Glutamatergic neuron (in vitro differentiated cells): ENCODE measurements around the gene CFAP99. TPM values are rescaled to one million over a fixed set of nuclear protein-coding genes. Genes with fewer than 3 reads are reported as not detected.
"Not testable (repeated sequence)": the region's sequence is repeated elsewhere in the genome, so short reads cannot be mapped to it uniquely, and the experiment has no call there.

ENCODE experiments used
- DNase-seq: peaks from one replicate; pipeline ENCODE4 v3.0.0; 2022
- H3K27ac Mint-ChIP-seq: one replicate; pipeline ENCODE4 v1.8.0; 2020; ENCODE audit warnings: mild to moderate bottlenecking, mixed read lengths, inconsistent platforms; ENCODE audit not compliant: unreplicated experiment
- H3K27me3 Mint-ChIP-seq: one replicate; pipeline ENCODE4 v1.8.0; 2020; ENCODE audit warnings: mild to moderate bottlenecking, moderate library complexity, mixed read lengths, inconsistent platforms; ENCODE audit not compliant: unreplicated experiment
- H3K36me3 Mint-ChIP-seq: one replicate; pipeline ENCODE4 v1.8.0; 2020; ENCODE audit warnings: mild to moderate bottlenecking, mixed read lengths, inconsistent platforms; ENCODE audit not compliant: unreplicated experiment
- H3K4me1 Mint-ChIP-seq: one replicate; pipeline ENCODE4 v1.8.0; 2020; ENCODE audit warnings: mild to moderate bottlenecking, low read depth, mixed read lengths, inconsistent platforms; ENCODE audit not compliant: unreplicated experiment
- H3K4me3 Mint-ChIP-seq: one replicate; pipeline ENCODE4 v1.8.0; 2020; ENCODE audit warnings: mild to moderate bottlenecking, mixed read lengths, inconsistent platforms; ENCODE audit not compliant: unreplicated experiment
- H3K9me3 Mint-ChIP-seq: one replicate; pipeline ENCODE4 v1.8.0; 2020; ENCODE audit warnings: mild to moderate bottlenecking, moderate library complexity, mixed read lengths, inconsistent platforms; ENCODE audit not compliant: unreplicated experiment
- total RNA-seq: library from RNA; stranded (reverse); fragmentation: NEBNext Ultra II Directional; extraction: Animal tissue kit (Norgen Biotek cat#: 25700); gene quantifications from one replicate; pipeline ENCODE4 v1.2.1, GENCODE V29; 2021; ENCODE audit not compliant: unreplicated experiment
- TF ChIP-seq, protein P1 (sequence below): fragments of 200-600 bp; sonication (generic); IDR thresholded peaks from one replicate; pipeline ENCODE4 v1.5.0; 2021; ENCODE audit not compliant: partially characterized antibody, unreplicated experiment

Gene CFAP99
- total RNA-seq, 1 donor from 2014 or later, result not detected

DNA sequence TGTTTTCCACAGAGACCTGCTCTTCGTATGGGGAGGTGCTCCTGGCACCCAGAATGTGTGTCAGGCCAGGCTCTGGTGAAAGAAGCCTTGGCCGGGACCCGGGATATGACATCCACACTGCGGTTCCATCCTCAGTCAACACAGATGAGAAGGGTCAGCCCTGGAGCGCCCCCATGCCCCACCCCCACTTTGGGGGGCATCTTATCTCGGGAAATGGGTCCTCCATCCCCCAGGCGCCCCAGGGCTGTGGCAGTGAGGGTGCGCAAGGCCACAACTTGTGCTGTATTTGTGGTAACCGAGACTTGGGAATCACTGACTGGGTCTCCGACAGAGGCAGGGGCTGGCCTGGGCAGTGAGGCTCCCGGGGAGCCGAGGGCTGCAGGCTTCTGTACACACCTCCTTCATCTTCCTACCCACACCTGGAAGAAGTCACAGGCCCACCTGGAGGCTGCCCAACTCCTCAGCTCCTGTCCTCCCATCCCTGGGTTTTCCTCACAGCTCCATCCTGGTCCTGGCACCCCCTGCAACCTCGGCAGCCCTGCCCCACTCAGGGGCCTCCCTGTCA is 8.0 kb downstream of the CFAP99 start:
- peaks cover 4% of the 10 kb centered on the region for H3K9me3 Mint-ChIP-seq
- H3K4me3 Mint-ChIP-seq, result no peak overlapping the region
- peaks cover 5% of the 10 kb centered on the region for H3K36me3 Mint-ChIP-seq
- H3K27me3 Mint-ChIP-seq, result peaks cover 10% of the 10 kb centered on the region
- H3K4me1 Mint-ChIP-seq, result no peaks in the 10 kb centered on the region
- no peak overlapping the region for H3K27ac Mint-ChIP-seq
- peak; percentile 10 for DNase-seq
- TF ChIP-seq, protein P1, sequence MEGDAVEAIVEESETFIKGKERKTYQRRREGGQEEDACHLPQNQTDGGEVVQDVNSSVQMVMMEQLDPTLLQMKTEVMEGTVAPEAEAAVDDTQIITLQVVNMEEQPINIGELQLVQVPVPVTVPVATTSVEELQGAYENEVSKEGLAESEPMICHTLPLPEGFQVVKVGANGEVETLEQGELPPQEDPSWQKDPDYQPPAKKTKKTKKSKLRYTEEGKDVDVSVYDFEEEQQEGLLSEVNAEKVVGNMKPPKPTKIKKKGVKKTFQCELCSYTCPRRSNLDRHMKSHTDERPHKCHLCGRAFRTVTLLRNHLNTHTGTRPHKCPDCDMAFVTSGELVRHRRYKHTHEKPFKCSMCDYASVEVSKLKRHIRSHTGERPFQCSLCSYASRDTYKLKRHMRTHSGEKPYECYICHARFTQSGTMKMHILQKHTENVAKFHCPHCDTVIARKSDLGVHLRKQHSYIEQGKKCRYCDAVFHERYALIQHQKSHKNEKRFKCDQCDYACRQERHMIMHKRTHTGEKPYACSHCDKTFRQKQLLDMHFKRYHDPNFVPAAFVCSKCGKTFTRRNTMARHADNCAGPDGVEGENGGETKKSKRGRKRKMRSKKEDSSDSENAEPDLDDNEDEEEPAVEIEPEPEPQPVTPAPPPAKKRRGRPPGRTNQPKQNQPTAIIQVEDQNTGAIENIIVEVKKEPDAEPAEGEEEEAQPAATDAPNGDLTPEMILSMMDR, result no peak

DNA sequence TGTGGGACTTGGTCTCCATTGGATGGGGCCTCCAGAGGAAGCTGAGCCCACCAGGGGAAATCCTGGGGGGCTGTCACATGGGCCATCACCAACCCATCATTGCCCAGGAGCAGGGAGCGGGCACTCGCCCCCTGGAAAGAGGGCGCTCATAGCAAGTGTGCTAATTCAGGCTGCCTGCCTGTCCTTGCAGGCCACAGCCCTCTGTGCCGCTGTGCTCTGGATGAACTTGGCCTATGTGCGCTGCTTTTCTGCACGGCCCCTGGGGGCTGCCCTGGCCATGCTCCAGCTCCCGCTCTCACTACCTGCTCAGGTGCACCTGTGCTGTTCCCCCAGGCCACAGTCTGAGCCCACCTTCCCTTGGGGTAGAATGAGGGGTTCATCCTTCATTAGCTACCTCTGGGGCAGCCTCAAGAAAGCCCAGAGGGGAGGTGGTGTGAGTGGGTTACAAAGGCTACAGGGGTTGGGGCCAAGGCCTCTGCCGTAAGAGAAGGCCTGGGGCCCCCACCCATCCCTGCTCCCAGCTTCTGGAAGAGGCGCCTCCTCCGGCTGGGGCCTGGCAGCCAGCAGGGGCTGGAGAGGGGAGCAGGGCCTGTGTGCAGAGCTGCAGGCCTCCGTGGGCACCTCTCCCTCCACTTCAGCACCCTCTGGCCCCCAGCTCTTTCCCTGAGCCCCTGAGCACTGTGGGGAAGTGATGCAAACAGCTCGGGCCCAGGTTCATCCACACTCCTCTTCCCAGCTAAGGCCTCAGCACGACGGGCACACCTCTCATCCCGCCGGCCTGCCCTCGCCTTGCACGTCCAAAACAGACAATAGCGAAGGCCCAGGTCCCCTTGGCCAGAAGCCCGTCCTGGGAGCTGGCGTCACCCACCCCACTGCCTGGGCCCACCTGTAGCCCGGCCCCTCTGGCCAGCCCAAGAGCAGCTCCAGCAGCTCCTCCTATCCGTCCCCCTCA is 8.9 kb downstream of the CFAP99 start:
- TF ChIP-seq, protein P1, result no peak
- DNase-seq, result peak; percentile 9
- H3K27me3 Mint-ChIP-seq, result peaks cover 9% of the 10 kb centered on the region
- H3K4me1 Mint-ChIP-seq, result no peaks in the 10 kb centered on the region
- peaks cover 4% of the 10 kb centered on the region for H3K9me3 Mint-ChIP-seq
- H3K27ac Mint-ChIP-seq, result no peak overlapping the region
- H3K36me3 Mint-ChIP-seq, result peaks cover 5% of the 10 kb centered on the region
- H3K4me3 Mint-ChIP-seq, result no peak overlapping the region

DNA sequence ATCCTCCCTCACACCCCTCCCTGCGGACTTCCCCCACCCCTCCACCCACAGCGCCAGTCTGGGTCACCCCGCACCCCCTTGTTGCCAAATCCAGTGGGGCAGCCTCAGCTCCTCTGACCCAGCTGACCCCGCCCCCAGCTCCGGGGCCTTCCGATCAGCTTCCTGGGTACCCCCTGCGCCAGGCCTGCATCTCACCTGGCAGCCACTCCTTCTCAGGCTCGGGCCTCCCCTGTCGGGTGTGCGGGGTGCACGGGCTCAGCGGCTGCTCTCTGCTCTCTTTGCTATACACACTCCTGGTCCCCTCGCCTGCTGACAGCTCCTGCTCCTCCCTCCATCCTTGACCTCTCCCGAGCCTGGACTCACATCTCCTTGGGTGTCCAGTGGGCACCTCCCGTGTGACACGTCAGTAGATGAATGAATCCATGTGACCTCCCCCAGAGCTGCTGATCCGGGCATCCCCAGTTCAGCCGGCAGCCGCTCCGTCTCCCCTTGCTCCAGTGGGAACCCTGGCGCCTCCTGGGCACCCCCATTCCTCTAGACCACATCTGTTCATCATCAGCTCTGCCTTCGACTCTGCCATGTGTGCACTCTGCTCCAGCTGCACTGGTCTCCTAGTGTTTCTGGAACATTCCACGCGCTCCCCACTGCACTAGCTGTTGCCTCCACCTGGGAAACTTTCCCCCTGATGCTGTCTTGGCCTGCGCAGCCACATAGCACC is 9.9 kb downstream of the CFAP99 start:
- peaks cover 5% of the 10 kb centered on the region for H3K36me3 Mint-ChIP-seq
- peaks cover under 1% of the 10 kb centered on the region for H3K4me1 Mint-ChIP-seq
- H3K9me3 Mint-ChIP-seq, result peaks cover 4% of the 10 kb centered on the region
- no peak overlapping the region for H3K4me3 Mint-ChIP-seq
- H3K27me3 Mint-ChIP-seq, result peaks cover 9% of the 10 kb centered on the region
- no peak overlapping the region for H3K27ac Mint-ChIP-seq
- DNase-seq, result peak; percentile 18
- TF ChIP-seq, protein P1, result no peak

DNA sequence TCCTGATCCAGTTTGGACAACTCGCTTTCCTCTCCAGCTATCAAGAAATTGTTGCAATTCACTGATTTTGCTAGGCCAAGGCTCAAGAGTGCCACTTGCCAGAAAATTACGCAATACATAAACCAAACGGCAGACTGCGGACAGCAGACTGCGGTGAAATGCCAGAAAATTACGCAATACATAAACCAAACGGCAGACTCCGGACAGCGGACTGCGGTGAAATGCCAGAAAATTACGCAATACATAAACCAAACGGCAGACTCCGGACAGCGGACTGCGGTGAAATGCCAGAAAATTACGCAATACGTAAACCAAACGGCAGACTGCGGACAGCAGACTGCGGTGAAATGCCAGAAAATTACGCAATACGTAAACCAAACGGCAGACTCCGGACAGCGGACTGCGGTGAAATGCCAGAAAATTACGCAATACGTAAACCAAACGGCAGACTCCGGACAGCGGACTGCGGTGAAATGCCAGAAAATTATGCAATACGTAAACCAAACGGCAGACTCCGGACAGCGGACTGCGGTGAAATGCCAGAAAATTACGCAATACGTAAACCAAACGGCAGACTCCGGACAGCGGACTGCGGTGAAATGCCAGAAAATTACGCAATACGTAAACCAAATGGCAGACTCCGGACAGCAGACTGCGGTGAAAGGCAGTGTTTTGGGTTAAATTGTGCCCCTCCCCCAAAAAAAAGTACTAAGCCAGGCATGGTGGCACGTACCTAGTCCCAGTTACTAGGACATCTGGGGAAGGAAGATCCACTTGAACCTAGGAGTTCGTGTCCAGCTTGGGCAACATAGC is 11.4 kb downstream of the CFAP99 start:
- not testable (repeated sequence) for H3K27me3 Mint-ChIP-seq, DNase-seq, H3K27ac Mint-ChIP-seq, H3K4me1 Mint-ChIP-seq, H3K36me3 Mint-ChIP-seq, H3K9me3 Mint-ChIP-seq, H3K4me3 Mint-ChIP-seq

DNA sequence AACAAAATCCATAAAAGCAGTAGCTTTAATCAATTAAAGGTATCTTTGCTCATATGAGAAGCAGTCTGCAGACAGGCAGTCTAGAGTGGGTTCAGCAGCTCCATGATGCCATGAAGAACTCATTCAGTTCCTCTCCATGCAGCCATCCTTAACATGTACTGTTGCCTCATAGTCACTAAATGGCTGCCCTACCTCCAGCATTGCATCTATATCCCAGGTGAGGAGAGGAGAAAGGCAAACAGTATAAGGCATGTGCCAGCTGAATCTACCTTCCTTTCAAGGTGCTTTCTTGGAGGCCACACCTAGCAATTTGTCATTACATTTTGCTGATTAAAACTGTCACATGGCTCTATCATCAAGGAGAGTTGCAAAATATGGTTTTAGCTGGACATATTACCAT is 13.2 kb downstream of the CFAP99 start:
- Mint-ChIP-seq H3K27me3 (peaks cover 6% of the 10 kb centered on the region), H3K4me3 (no peak overlapping the region), H3K27ac (no peak overlapping the region), H3K9me3 (peaks cover 4% of the 10 kb centered on the region), H3K4me1 (peaks cover 7% of the 10 kb centered on the region), H3K36me3 (peaks cover 5% of the 10 kb centered on the region)
- TF ChIP-seq, protein P1, result no peak
- no peak for DNase-seq
